SK-N-SH (cell line): Measurements from ENCODE around the gene SMCHD1. TPM values are rescaled to one million over a fixed set of nuclear protein-coding genes. Genes with fewer than 3 reads are reported as not detected.

Experiments
- CTCF ChIA-PET: fragments of 300-600, 350-600 bp; formaldehyde crosslinking; extraction: SDS; loops from one replicate; lab custom pipeline; 2021; lab: Yijun Ruan, JAX
- POLR2A ChIA-PET: fragments of 350-600 bp; sonication (Branson Sonifier 250); formaldehyde crosslinking; extraction: SDS; loops from one replicate; lab custom pipeline; 2020; ENCODE audit warnings: antibody characterized with exemption, inconsistent platforms; lab: Yijun Ruan, JAX
- DNase-seq: peaks from one replicate; pipeline ENCODE4 v3.0.0; 2012
- H2AFZ ChIP-seq: fragments of 200-600 bp; sonication (generic); 2 replicates; pipeline ENCODE4 v1.8.1; 2016; ENCODE audit warnings: antibody characterized with exemption, mild to moderate bottlenecking, low read depth
- H3F3A ChIP-seq: fragments of 200-600 bp; sonication (generic); replicated peaks from 2 replicates; pipeline ENCODE3; 2016; ENCODE audit warnings: antibody characterized with exemption, mild to moderate bottlenecking; ENCODE audit not compliant: insufficient read depth
- H3K27ac ChIP-seq, 2 experiments: fragments of 200-500 bp in 1 of 2; fragments of 200-600 bp in 1 of 2; sonication (Bioruptor generic) in 1 of 2; sonication (generic), shearing (Covaris generic) in 1 of 2; 2 replicates each; pipeline versions ENCODE4 v1.5.1 to v1.6.1; 2014 to 2016; ENCODE audit warnings: low read depth in 2 of 2, inconsistent platforms in 1 of 2, low read length in 1 of 2, mild to moderate bottlenecking in 1 of 2, mixed read lengths in 1 of 2
- H3K27me3 ChIP-seq: fragments of 200-600 bp; sonication (generic), shearing (Covaris generic); 2 replicates; pipeline ENCODE4 v1.6.1; 2016; ENCODE audit warnings: mixed run types; ENCODE audit not compliant: insufficient read depth
- H3K36me3 ChIP-seq, 2 experiments: fragments of 200-500 bp in 1 of 2; fragments of 200-600 bp in 1 of 2; sonication (Bioruptor generic) in 1 of 2; sonication (generic) in 1 of 2; replicated peaks in 1 of 2; 2 replicates each; pipeline versions ENCODE3 to v1.5.1; 2014 to 2016; ENCODE audit warnings: low read length in 1 of 2, mild to moderate bottlenecking in 1 of 2; ENCODE audit not compliant: insufficient read depth in 2 of 2, control insufficient read depth in 1 of 2
- H3K4me1 ChIP-seq, 2 experiments: fragments of 200-500 bp in 1 of 2; fragments of 200-600 bp in 1 of 2; sonication (Bioruptor generic) in 1 of 2; sonication (generic), shearing (Covaris generic) in 1 of 2; 2 replicates each; pipeline versions ENCODE4 v1.5.1 to v1.6.1; 2014 to 2016; ENCODE audit warnings: low read depth in 1 of 2, low read length in 1 of 2, mixed run types in 1 of 2; ENCODE audit not compliant: insufficient read depth in 2 of 2, control insufficient read depth in 1 of 2
- H3K4me2 ChIP-seq: fragments of 200-600 bp; sonication (generic), shearing (Covaris generic); 2 replicates; pipeline ENCODE4 v1.6.1; 2017; ENCODE audit warnings: mixed run types
- H3K4me3 ChIP-seq, 2 experiments: fragments of 200-500 bp in 1 of 2; fragments of 200-600 bp in 1 of 2; sonication (Bioruptor generic) in 1 of 2; sonication (generic), shearing (Covaris generic) in 1 of 2; 2 replicates each; pipeline versions ENCODE4 v1.5.1 to v1.8.1; 2014 to 2016; ENCODE audit warnings: low read depth in 2 of 2, inconsistent platforms in 1 of 2, low read length in 1 of 2, mild to moderate bottlenecking in 1 of 2, mixed read lengths in 1 of 2, moderate library complexity in 1 of 2
- H3K79me2 ChIP-seq: fragments of 200-600 bp; sonication (generic); 2 replicates; pipeline ENCODE4 v1.8.1; 2017; ENCODE audit warnings: mild to moderate bottlenecking; ENCODE audit not compliant: insufficient read depth
- H3K9ac ChIP-seq: fragments of 200-600 bp; sonication (generic); 2 replicates; pipeline ENCODE4 v1.6.1; 2017; ENCODE audit warnings: mixed run types
- H3K9me2 ChIP-seq: fragments of 200-600 bp; sonication (generic); 2 replicates; pipeline ENCODE4 v1.6.1; 2017; ENCODE audit warnings: mixed run types
- H3K9me3 ChIP-seq: fragments of 200-600 bp; sonication (generic); 2 replicates; pipeline ENCODE4 v1.6.1; 2017; ENCODE audit warnings: mixed run types, mild to moderate bottlenecking, moderate library complexity
- H4K20me1 ChIP-seq: fragments of 200-600 bp; sonication (generic); 2 replicates; pipeline ENCODE4 v1.6.1; 2017; ENCODE audit warnings: mild to moderate bottlenecking, mixed run types; ENCODE audit not compliant: insufficient read depth
- CHD2 ChIP-seq: fragments of 150-350 bp; IDR thresholded peaks from 2 replicates; pipeline ENCODE4 v1.6.1; 2018; ENCODE audit warnings: low read length; ENCODE audit not compliant: partially characterized antibody
- EP300 ChIP-seq, 2 experiments: IDR thresholded peaks; 2 replicates each; pipeline versions ENCODE4 v1.4.0 to v1.6.1; 2012; ENCODE audit warnings: borderline replicate concordance in 1 of 2, low read depth in 1 of 2, low read length in 1 of 2
- FOXJ3 ChIP-seq: sonication (generic); formaldehyde crosslinking; IDR thresholded peaks from 2 replicates; pipeline ENCODE4 v1.5.1; 2020; ENCODE audit warnings: mild to moderate bottlenecking, missing genetic modification reagents
- FOXM1 ChIP-seq: IDR thresholded peaks from 2 replicates; pipeline ENCODE4 v1.4.0; 2012; ENCODE audit warnings: low read depth, mild to moderate bottlenecking
- GABPA ChIP-seq: IDR thresholded peaks from 2 replicates; pipeline ENCODE4 v1.4.0; 2012; ENCODE audit warnings: low read depth, mild to moderate bottlenecking
- GATA2 ChIP-seq: sonication (generic); formaldehyde crosslinking; IDR thresholded peaks from 2 replicates; pipeline ENCODE4 v1.5.0; 2020; ENCODE audit warnings: mild to moderate bottlenecking, missing genetic modification reagents
- MEF2A ChIP-seq: IDR thresholded peaks from 2 replicates; pipeline ENCODE4 v1.4.0; 2012; ENCODE audit warnings: low read depth, borderline replicate concordance
- NRF1 ChIP-seq: IDR thresholded peaks from 2 replicates; pipeline ENCODE4 v1.6.1; 2012; ENCODE audit warnings: low read depth, mild to moderate bottlenecking, low read length
- POLR2AphosphoS5 ChIP-seq: IDR thresholded peaks from 2 replicates; pipeline ENCODE4 v1.6.1; 2012; ENCODE audit warnings: low read depth, low read length
- RFX5 ChIP-seq: IDR thresholded peaks from 2 replicates; pipeline ENCODE4 v1.6.1; 2012; ENCODE audit warnings: mild to moderate bottlenecking, improper control_type of control experiment, low read length
- RXRA ChIP-seq: IDR thresholded peaks from 2 replicates; pipeline ENCODE4 v1.4.0; 2012; ENCODE audit warnings: low read depth, mild to moderate bottlenecking, borderline replicate concordance
- SIN3A ChIP-seq: IDR thresholded peaks from 2 replicates; pipeline ENCODE4 v1.6.1; 2012; ENCODE audit warnings: low read depth, mild to moderate bottlenecking, low read length, moderate library complexity, borderline replicate concordance
- SMC3 ChIP-seq: IDR thresholded peaks from 2 replicates; pipeline ENCODE4 v1.6.1; 2012; ENCODE audit warnings: low read depth, low read length, improper control_type of control experiment
- TAF1 ChIP-seq: IDR thresholded peaks from 2 replicates; pipeline ENCODE4 v1.6.1; 2012; ENCODE audit warnings: low read depth, mild to moderate bottlenecking, low read length, moderate library complexity, borderline replicate concordance
- TCF12 ChIP-seq: IDR thresholded peaks from 2 replicates; pipeline ENCODE4 v1.4.0; 2012
- YY1 ChIP-seq: IDR thresholded peaks from 2 replicates; pipeline ENCODE4 v1.4.0; 2012; ENCODE audit warnings: low read depth, mild to moderate bottlenecking
- WGBS: methylation state at CpG from one replicate; pipeline ENCODE4 v1.1.6; 2017; ENCODE audit warnings: low lambda C conversion rate; 5-methylcytosine and 5-hydroxymethylcytosine counted together
- polyA plus RNA-seq, 3 experiments: library from polyadenylated mRNA; depleted of rRNA; stranded (reverse); fragments of >200 nt; gene quantifications; 2 replicates each; pipeline ENCODE4 v1.2.3, GENCODE V29; 2012
- TF ChIP-seq, protein P1 (sequence below): fragments of 150-350 bp; IDR thresholded peaks from 2 replicates; pipeline ENCODE4 v1.6.1; 2016; ENCODE audit warnings: mild to moderate bottlenecking, low read depth, low read length
- TF ChIP-seq, protein P2 (sequence below): fragments of 150-350 bp; IDR thresholded peaks from 2 replicates; pipeline ENCODE4 v1.6.1; 2017; ENCODE audit warnings: antibody characterized with exemption, low read length, low read depth, borderline replicate concordance
- TF ChIP-seq, protein P3 (sequence below): IDR thresholded peaks from 2 replicates; pipeline ENCODE4 v1.6.1; 2012; ENCODE audit warnings: mild to moderate bottlenecking, low read depth, low read length, moderate library complexity
- TF ChIP-seq, protein P4 (sequence below): IDR thresholded peaks from 2 replicates; pipeline ENCODE4 v1.4.0; 2012; ENCODE audit warnings: low read depth

The SMCHD1 gene
- polyA plus RNA-seq, 1 of the 3 experiments (the other 2 are of a cell fraction): 8.9 TPM

DNA sequence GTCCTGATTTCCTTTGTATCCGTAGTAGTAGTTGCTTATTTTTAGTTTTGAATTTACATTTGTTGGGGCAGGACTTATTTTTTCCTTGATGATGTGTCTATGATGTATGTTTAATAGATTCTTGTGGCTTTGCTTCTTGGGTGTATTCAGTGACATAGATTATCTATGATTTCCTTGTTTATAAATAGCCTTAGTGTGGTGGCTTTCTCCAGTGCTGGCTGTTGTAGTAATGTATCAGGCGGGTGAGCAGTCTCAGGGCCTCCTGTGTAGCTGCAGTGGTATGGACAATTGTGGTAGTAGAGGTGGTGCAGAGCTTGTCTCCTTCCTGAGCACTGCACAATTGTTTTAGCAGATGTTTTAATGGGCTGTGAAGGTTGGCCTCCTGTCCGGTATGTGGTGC is 60.5 kb downstream of the SMCHD1 start:
- Histone ChIP-seq H3K4me1 (peaks cover 0 to 2% of the 10 kb centered on the region in 2 experiments; a peak in 1 of 4 replicates), H3K36me3 (peaks cover 42 to 63% of the 10 kb centered on the region in 2 experiments), H3K4me2 (no peak overlapping the region), H2AFZ (no peak overlapping the region), H3K79me2 (peaks cover 38% of the 10 kb centered on the region), H3K9me3 (no peaks in the 10 kb centered on the region)
- no peak for DNase-seq
- TF ChIP-seq, protein P1, sequence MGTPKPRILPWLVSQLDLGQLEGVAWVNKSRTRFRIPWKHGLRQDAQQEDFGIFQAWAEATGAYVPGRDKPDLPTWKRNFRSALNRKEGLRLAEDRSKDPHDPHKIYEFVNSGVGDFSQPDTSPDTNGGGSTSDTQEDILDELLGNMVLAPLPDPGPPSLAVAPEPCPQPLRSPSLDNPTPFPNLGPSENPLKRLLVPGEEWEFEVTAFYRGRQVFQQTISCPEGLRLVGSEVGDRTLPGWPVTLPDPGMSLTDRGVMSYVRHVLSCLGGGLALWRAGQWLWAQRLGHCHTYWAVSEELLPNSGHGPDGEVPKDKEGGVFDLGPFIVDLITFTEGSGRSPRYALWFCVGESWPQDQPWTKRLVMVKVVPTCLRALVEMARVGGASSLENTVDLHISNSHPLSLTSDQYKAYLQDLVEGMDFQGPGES: no peak
- TF ChIP-seq, protein P2, sequence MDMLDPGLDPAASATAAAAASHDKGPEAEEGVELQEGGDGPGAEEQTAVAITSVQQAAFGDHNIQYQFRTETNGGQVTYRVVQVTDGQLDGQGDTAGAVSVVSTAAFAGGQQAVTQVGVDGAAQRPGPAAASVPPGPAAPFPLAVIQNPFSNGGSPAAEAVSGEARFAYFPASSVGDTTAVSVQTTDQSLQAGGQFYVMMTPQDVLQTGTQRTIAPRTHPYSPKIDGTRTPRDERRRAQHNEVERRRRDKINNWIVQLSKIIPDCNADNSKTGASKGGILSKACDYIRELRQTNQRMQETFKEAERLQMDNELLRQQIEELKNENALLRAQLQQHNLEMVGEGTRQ: no peak
- TF ChIP-seq GATA2 (CRISPR knock-in tag) (no peak), YY1 (no peak), FOXJ3 (CRISPR knock-in tag) (no peak), FOXM1 (no peak), RFX5 (no peak), CHD2 (no peak), SIN3A (no peak), NRF1 (no peak), TCF12 (no peak), EP300 (IDR thresholded peaks at IDR 0.05; ENCODE audit: borderline replicate concordance in 1 of 2, low read depth in 1 of 2, low read length in 1 of 2) (no peak), GABPA (no peak), RXRA (no peak), SMC3 (no peak), POLR2AphosphoS5 (no peak), MEF2A (no peak), TAF1 (no peak)
- TF ChIP-seq, protein P3, sequence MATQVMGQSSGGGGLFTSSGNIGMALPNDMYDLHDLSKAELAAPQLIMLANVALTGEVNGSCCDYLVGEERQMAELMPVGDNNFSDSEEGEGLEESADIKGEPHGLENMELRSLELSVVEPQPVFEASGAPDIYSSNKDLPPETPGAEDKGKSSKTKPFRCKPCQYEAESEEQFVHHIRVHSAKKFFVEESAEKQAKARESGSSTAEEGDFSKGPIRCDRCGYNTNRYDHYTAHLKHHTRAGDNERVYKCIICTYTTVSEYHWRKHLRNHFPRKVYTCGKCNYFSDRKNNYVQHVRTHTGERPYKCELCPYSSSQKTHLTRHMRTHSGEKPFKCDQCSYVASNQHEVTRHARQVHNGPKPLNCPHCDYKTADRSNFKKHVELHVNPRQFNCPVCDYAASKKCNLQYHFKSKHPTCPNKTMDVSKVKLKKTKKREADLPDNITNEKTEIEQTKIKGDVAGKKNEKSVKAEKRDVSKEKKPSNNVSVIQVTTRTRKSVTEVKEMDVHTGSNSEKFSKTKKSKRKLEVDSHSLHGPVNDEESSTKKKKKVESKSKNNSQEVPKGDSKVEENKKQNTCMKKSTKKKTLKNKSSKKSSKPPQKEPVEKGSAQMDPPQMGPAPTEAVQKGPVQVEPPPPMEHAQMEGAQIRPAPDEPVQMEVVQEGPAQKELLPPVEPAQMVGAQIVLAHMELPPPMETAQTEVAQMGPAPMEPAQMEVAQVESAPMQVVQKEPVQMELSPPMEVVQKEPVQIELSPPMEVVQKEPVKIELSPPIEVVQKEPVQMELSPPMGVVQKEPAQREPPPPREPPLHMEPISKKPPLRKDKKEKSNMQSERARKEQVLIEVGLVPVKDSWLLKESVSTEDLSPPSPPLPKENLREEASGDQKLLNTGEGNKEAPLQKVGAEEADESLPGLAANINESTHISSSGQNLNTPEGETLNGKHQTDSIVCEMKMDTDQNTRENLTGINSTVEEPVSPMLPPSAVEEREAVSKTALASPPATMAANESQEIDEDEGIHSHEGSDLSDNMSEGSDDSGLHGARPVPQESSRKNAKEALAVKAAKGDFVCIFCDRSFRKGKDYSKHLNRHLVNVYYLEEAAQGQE: no peak
- TF ChIP-seq, protein P4, sequence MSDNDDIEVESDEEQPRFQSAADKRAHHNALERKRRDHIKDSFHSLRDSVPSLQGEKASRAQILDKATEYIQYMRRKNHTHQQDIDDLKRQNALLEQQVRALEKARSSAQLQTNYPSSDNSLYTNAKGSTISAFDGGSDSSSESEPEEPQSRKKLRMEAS: no peak
- TF ChIP-seq, all 33 proteins: peak for 0
- no peaks in the 10 kb centered on the region for H3K9me2 ChIP-seq
- peaks cover 3% of the 10 kb centered on the region for H3F3A ChIP-seq
- CTCF ChIA-PET: interaction anchor here (0.8 kb wide), 2 partner anchors 12 to 126 kb away, joined by 4 to 5 read pairs; no protein-coding TSS in a partner anchor
- no peaks in the 10 kb centered on the region for H3K27me3 ChIP-seq
- POLR2A ChIA-PET: no interaction called here
- H3K9ac ChIP-seq: no peak overlapping the region
- WGBS: 94% methylated on average over 3 of the region's 3 CpGs
- H3K4me3 ChIP-seq: no peak overlapping the region
- H4K20me1 ChIP-seq: no peaks in the 10 kb centered on the region
- H3K27ac ChIP-seq: no peak overlapping the region
